H1 (cell line): ENCODE results near the gene CCDC7. TPM values are rescaled to one million over a fixed set of nuclear protein-coding genes. Genes with fewer than 3 reads are reported as not detected.

ENCODE experiments used
- CTCF ChIA-PET: fragments of 300-600 bp; sonication (Branson Sonifier 250); formaldehyde crosslinking; loops from one replicate; lab custom pipeline; 2021; ENCODE audit not compliant: partially characterized antibody; lab: Charles Lee
- POLR2A ChIA-PET: fragments of 300-600 bp; sonication (Branson Sonifier 250); formaldehyde crosslinking; loops from one replicate; lab custom pipeline; 2021; ENCODE audit warnings: inconsistent platforms; ENCODE audit not compliant: partially characterized antibody; lab: Charles Lee
- DNase-seq, 2 experiments: peaks; one replicate each; pipeline versions ENCODE4 v3.0.0 to v3.0.0-alpha.2; 2010 to 2022; ENCODE audit warnings: low spot score in 2 of 2, low read depth in 1 of 2, mixed read lengths in 1 of 2
- FAIRE-seq: peaks from 2 replicates; lab custom pipeline; 2011; peaks lifted over from hg19 to GRCh38; lab: Jason Lieb, UNC
- H2AFZ ChIP-seq: 2 replicates; pipeline ENCODE4 v1.8.1; 2012; ENCODE audit warnings: low read length, inconsistent platforms
- H2AK5ac ChIP-seq: 2 replicates; pipeline ENCODE4 v1.6.1; 2013; ENCODE audit warnings: low read depth, low read length
- H2BK120ac ChIP-seq: replicated peaks from 2 replicates; pipeline ENCODE3; 2013; ENCODE audit warnings: low read depth, low read length, inconsistent platforms
- H2BK12ac ChIP-seq: 2 replicates; pipeline ENCODE4 v1.6.1; 2013; ENCODE audit warnings: low read depth, low read length
- H2BK15ac ChIP-seq: 2 replicates; pipeline ENCODE4 v1.6.1; 2013; ENCODE audit warnings: low read length
- H2BK20ac ChIP-seq: 2 replicates; pipeline ENCODE4 v1.6.1; 2013; ENCODE audit warnings: low read length
- H2BK5ac ChIP-seq: 2 replicates; pipeline ENCODE4 v1.6.1; 2013; ENCODE audit warnings: low read depth, low read length
- H3K14ac ChIP-seq: 2 replicates; pipeline ENCODE4 v1.6.1; 2013; ENCODE audit warnings: inconsistent platforms; ENCODE audit not compliant: insufficient read length
- H3K18ac ChIP-seq: 2 replicates; pipeline ENCODE4 v1.6.1; 2013; ENCODE audit warnings: low read length; ENCODE audit errors: extremely low read depth
- H3K23ac ChIP-seq: 2 replicates; pipeline ENCODE4 v1.6.1; 2013; ENCODE audit warnings: inconsistent platforms; ENCODE audit not compliant: insufficient read length
- H3K23me2 ChIP-seq: 2 replicates; pipeline ENCODE4 v1.6.1; 2013; ENCODE audit warnings: low read depth, low read length
- H3K27ac ChIP-seq: 2 replicates; pipeline ENCODE4 v1.6.1; 2011; ENCODE audit warnings: low read depth, low read length, inconsistent platforms
- H3K27me3 ChIP-seq, 4 experiments: replicated peaks in 1 of 4; 1 replicate in 1 of 4; 2 replicates in 3 of 4; pipeline versions ENCODE4 v1.6.1 to v1.8.1; 2011 to 2013; ENCODE audit warnings: low read length in 3 of 4, mild to moderate bottlenecking in 3 of 4, inconsistent platforms in 2 of 4, mixed read lengths in 2 of 4, moderate library complexity in 1 of 4; ENCODE audit not compliant: control insufficient read depth in 3 of 4, insufficient read depth in 3 of 4; ENCODE audit errors: extremely low read depth in 1 of 4
- H3K36me3 ChIP-seq, 4 experiments: 2 replicates each; pipeline versions ENCODE4 v1.6.1 to v1.8.1; 2011 to 2013; ENCODE audit warnings: mild to moderate bottlenecking in 4 of 4, low read length in 3 of 4, moderate library complexity in 2 of 4, control low read depth in 1 of 4, inconsistent platforms in 1 of 4; ENCODE audit not compliant: insufficient read depth in 4 of 4, control insufficient read depth in 2 of 4
- H3K4ac ChIP-seq: replicated peaks from 2 replicates; pipeline ENCODE3; 2013; ENCODE audit warnings: low read length, low read depth, mixed read lengths, inconsistent platforms; ENCODE audit not compliant: insufficient read length
- H3K4me1 ChIP-seq, 4 experiments: replicated peaks in 1 of 4; 1 replicate in 1 of 4; 2 replicates in 3 of 4; pipeline versions ENCODE4 v1.6.1 to v1.8.1; 2011 to 2013; ENCODE audit warnings: low read length in 3 of 4, inconsistent platforms in 2 of 4, mixed read lengths in 1 of 4; ENCODE audit not compliant: insufficient read depth in 4 of 4, control insufficient read depth in 3 of 4
- H3K4me2 ChIP-seq, 2 experiments: 2 replicates each; pipeline versions ENCODE4 v1.6.1 to v1.8.1; 2011 to 2013; ENCODE audit warnings: low read depth in 2 of 2, low read length in 2 of 2, control low read depth in 1 of 2, inconsistent platforms in 1 of 2, mild to moderate bottlenecking in 1 of 2; ENCODE audit not compliant: insufficient read depth in 1 of 2
- H3K4me3 ChIP-seq, 4 experiments: fragments of 200-600, 300-600 bp in 1 of 4; sonication (generic), shearing (Covaris generic), sonication (Bioruptor Twin) in 1 of 4; 2 replicates each; pipeline versions ENCODE4 v1.5.1 to v1.8.1; 2011 to 2016; ENCODE audit warnings: low read length in 4 of 4, low read depth in 3 of 4, control low read depth in 2 of 4, inconsistent platforms in 2 of 4, mild to moderate bottlenecking in 2 of 4, mixed read lengths in 1 of 4, moderate library complexity in 1 of 4; ENCODE audit not compliant: insufficient read depth in 2 of 4; ENCODE audit errors: extremely low read depth in 1 of 4
- H3K56ac ChIP-seq: replicated peaks from 2 replicates; pipeline ENCODE3; 2013; ENCODE audit warnings: low read depth, mild to moderate bottlenecking, mixed read lengths, low read length, inconsistent platforms; ENCODE audit not compliant: insufficient read length
- H3K79me1 ChIP-seq: 2 replicates; pipeline ENCODE4 v1.6.1; 2013; ENCODE audit warnings: low read depth, low read length, control low read depth
- H3K79me2 ChIP-seq, 2 experiments: 2 replicates each; pipeline versions ENCODE4 v1.6.1 to v1.8.1; 2012 to 2013; ENCODE audit warnings: low read length in 2 of 2, mild to moderate bottlenecking in 2 of 2, inconsistent platforms in 1 of 2; ENCODE audit not compliant: insufficient read depth in 2 of 2, control insufficient read depth in 1 of 2
- H3K9ac ChIP-seq, 4 experiments: replicated peaks in 1 of 4; 1 replicate in 1 of 4; 2 replicates in 3 of 4; pipeline versions ENCODE4 v1.6.1 to v1.8.1; 2011 to 2013; ENCODE audit warnings: low read depth in 3 of 4, low read length in 3 of 4, control low read depth in 2 of 4, mild to moderate bottlenecking in 2 of 4, moderate library complexity in 2 of 4, inconsistent platforms in 1 of 4; ENCODE audit errors: extremely low read depth in 1 of 4
- H3K9me3 ChIP-seq, 2 experiments: 2 replicates each; pipeline versions ENCODE4 v1.6.1 to v1.8.1; 2012 to 2013; ENCODE audit warnings: mild to moderate bottlenecking in 2 of 2, moderate library complexity in 2 of 2, control low read depth in 1 of 2, inconsistent platforms in 1 of 2, low read depth in 1 of 2, low read length in 1 of 2, mixed read lengths in 1 of 2; ENCODE audit not compliant: insufficient read depth in 2 of 2
- H4K20me1 ChIP-seq, 2 experiments: replicated peaks in 1 of 2; 2 replicates each; pipeline versions ENCODE3 to v1.8.1; 2011 to 2013; ENCODE audit warnings: inconsistent platforms in 2 of 2, low read length in 2 of 2, mild to moderate bottlenecking in 1 of 2; ENCODE audit not compliant: insufficient read depth in 2 of 2, control insufficient read depth in 1 of 2
- H4K5ac ChIP-seq: 2 replicates; pipeline ENCODE4 v1.6.1; 2013; ENCODE audit warnings: low read length, low read depth, mixed read lengths, inconsistent platforms; ENCODE audit not compliant: insufficient read length
- H4K8ac ChIP-seq: 2 replicates; pipeline ENCODE4 v1.8.0; 2013; ENCODE audit warnings: mild to moderate bottlenecking, moderate library complexity, low read length, inconsistent platforms; ENCODE audit not compliant: insufficient read depth; ENCODE audit errors: extremely low read depth
- H4K91ac ChIP-seq: replicated peaks from 2 replicates; pipeline ENCODE3; 2013; ENCODE audit warnings: low read length, mixed read lengths, inconsistent platforms; ENCODE audit not compliant: insufficient read length
- CEBPB ChIP-seq: IDR thresholded peaks from 2 replicates; pipeline ENCODE4 v1.6.1; 2012; ENCODE audit warnings: low read depth, low read length
- SRF ChIP-seq: IDR thresholded peaks from 2 replicates; pipeline ENCODE4 v1.6.1; 2011; ENCODE audit warnings: mild to moderate bottlenecking, low read depth, low read length, moderate library complexity
- WGBS, 2 experiments: shearing (Covaris generic) in 1 of 2; methylation state at CpG; one replicate each; pipeline versions ENCODE4 v1.1.6 to v1.1.7; 2013 to 2015; ENCODE audit warnings: low lambda C conversion rate in 2 of 2, mixed read lengths in 2 of 2, inconsistent platforms in 1 of 2, low coverage in 1 of 2, missing lambda C conversion rate in 1 of 2; ENCODE audit not compliant: insufficient replicate concordance in 2 of 2, insufficient coverage in 1 of 2, insufficient read length in 1 of 2; ENCODE audit errors: extremely low coverage in 1 of 2, missing lambda C conversion rate in 1 of 2; 5-methylcytosine and 5-hydroxymethylcytosine counted together
- polyA plus RNA-seq, 7 experiments: library from polyadenylated mRNA; depleted of rRNA in 3 of 7; stranded (reverse) in 5 of 7; unstranded in 2 of 7; fragments of >200 nt in 5 of 7; fragments of 200-250 nt in 2 of 7; gene quantifications; 1 replicate in 5 of 7; 2 replicates in 1 of 7; 4 replicates in 1 of 7; pipeline versions ENCODE4 v1.2.1 to v1.2.3, GENCODE V29; 2011 to 2013; ENCODE audit warnings: missing spikeins in 2 of 7, mixed read lengths in 2 of 7
- total RNA-seq: library from RNA; stranded (reverse); fragmentation: NEBNext Ultra II Directional; extraction: Animal tissue kit (Norgen Biotek cat#: 25700); gene quantifications from 2 replicates; pipeline ENCODE4 v1.2.1, GENCODE V29; 2021

CCDC7 gene
- total and polyA plus RNA-seq, 2 of the 8 experiments (the other 6 are each of a cell fraction or from before 2014, with no cell fraction given) = 0.18 to 0.74 TPM

DNA sequence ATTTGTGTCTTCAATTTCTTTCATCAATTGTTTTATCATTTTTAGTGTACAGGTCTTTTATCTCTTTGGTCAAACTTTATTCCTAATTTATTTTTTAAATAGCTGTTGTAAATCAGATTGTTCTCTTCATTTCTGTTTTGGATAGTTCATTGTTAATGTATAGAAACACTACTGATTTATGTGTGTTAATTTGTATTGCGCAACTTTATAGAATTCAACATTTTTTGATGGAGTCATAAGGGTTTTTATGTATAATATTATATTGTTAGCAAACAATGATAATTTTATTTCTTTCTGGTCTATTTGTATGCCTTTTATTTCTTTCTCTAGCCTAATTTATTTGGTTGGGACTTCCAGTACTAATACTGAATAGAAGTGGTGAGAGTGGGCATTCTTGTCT lies 181.2 kb downstream of the CCDC7 start:
- Histone ChIP-seq H3K9ac (no peak overlapping the region), H3K36me3 (no peaks in the 10 kb centered on the region), H2BK12ac (no peak overlapping the region), H2BK15ac (no peak overlapping the region), H4K8ac (no peak overlapping the region), H4K5ac (no peak overlapping the region), H3K56ac (no peak overlapping the region), H3K14ac (no peak overlapping the region), H3K27ac (no peak overlapping the region), H3K4me3 (no peak overlapping the region), H3K4me1 (no peaks in the 10 kb centered on the region), H2BK20ac (no peak overlapping the region), H3K9me3 (peaks cover 2 to 3% of the 10 kb centered on the region in 2 experiments; a peak in 2 of 4 replicates), H3K4me2 (no peak overlapping the region), H4K20me1 (no peaks in the 10 kb centered on the region), H3K4ac (no peak overlapping the region), H3K79me1 (no peaks in the 10 kb centered on the region), H2BK5ac (no peak overlapping the region), H2AK5ac (no peak overlapping the region), H2AFZ (no peak overlapping the region), H3K23ac (no peak overlapping the region), H3K27me3 (no peaks in the 10 kb centered on the region), H3K18ac (no peak overlapping the region), H3K23me2 (no peaks in the 10 kb centered on the region), H3K79me2 (no peaks in the 10 kb centered on the region), H2BK120ac (no peak overlapping the region), H4K91ac (no peak overlapping the region)
- DNase-seq (no peak), FAIRE-seq (no peak)
- ChIA-PET CTCF (no interaction called here), POLR2A (no interaction called here)
- WGBS, 2 experiments = 28% methylated on average over 1 of the region's 1 CpG; no CpG with 5 or more reads in 1 of the 2 experiments
- TF ChIP-seq CEBPB (peak; percentile 73; the same call in 1 of the 2 replicates), SRF (no peak)
